ENCODE measurements around the gene STMN3.
"Not testable (repeated sequence)": the region's sequence is repeated elsewhere in the genome, so short reads cannot be mapped to it uniquely, and the experiment has no call there.

The STMN3 gene

GRCh38 chr20:63678667-63679465 is 25.6 kb upstream of the STMN3 start:
- in situ Hi-C loops (cut with HindIII; ENCODE audit: low sequenced_read_pairs): no loop called here

DNA sequence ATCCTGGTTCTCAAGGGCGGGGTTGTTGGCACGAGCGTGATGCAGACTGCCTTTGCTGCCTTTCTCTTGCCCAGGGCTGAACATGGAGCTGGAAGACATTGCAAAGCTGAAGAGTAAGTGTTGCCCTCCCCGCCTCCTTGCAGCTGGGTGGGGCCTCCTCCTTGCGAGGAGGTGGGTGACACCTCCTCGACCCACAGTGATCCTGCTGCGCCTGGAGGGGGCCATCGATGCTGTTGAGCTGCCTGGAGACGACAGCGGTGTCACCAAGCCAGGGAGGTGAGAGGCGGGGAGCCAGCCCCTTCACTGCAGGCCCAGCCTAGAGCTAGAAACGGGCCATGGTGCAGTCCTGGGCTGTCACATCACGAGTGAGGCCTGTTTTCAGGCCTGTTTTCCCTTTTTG is 24.8 kb upstream of the STMN3 start:
- in situ Hi-C loops (cut with HindIII; ENCODE audit: low sequenced_read_pairs): no loop called here

GRCh38 chr20:63675681-63676368 is 22.6 kb upstream of the STMN3 start:
- in situ Hi-C loops (cut with HindIII; ENCODE audit: low sequenced_read_pairs): no loop called here

GRCh38 chr20:63673951-63674350 is 20.7 kb upstream of the STMN3 start:
- in situ Hi-C loops (cut with HindIII; ENCODE audit: low sequenced_read_pairs): no loop called here

DNA sequence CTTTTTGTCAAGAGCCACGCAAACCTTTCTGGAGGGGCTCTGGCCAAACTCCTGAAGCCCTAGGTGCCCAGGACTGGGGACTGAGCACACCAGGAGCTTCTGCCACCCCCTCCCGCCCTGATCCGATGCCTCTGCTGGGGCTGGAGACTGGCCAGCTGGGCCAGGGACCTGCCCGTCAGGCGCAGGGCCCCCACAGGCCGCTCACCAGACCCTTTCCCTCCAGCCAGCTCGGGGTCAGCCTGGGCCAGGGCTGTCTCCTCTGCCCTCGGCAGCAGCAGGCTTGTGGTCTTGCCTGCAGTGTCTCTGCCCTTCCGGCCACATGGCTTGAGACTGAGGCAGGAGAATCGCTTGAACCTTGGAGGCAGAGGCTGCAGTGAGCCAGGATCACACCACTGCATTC is 19.4 kb upstream of the STMN3 start:
- in situ Hi-C loops (cut with HindIII; ENCODE audit: low sequenced_read_pairs): no loop called here

- in situ Hi-C loops (cut with HindIII; ENCODE audit: low sequenced_read_pairs): not testable (repeated sequence)
Measured at GRCh38 chr20:63671695-63672094, 18.5 kb upstream of the STMN3 start.

DNA sequence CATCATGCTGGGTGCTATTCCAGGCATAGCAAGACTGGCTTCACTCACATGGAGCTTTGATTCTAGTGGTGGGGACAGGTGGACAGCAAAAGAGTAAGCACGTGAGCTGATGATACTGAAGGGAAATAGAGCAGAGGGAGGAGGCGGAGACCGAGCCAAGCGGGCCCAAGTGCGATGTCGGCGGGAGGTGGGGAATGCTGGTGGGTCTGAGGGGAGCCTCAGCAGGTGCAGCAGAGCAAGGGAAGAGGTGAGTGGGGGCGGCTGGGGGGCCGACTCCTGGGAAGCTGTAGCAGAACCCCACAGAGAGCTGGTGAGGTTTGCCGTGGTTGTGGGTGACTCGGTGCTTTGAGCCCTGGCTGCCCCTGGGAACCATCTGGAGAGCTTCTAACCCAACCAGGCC is 15.1 kb upstream of the STMN3 start:
- in situ Hi-C loops (cut with HindIII; ENCODE audit: low sequenced_read_pairs): no loop called here

GRCh38 chr20:63667858-63668257 is 14.6 kb upstream of the STMN3 start:
- in situ Hi-C loops (cut with HindIII; ENCODE audit: low sequenced_read_pairs): no loop called here

- in situ Hi-C loops (cut with HindIII; ENCODE audit: low sequenced_read_pairs): no loop called here
Measured at GRCh38 chr20:63665708-63666107, 12.5 kb upstream of the STMN3 start.

- in situ Hi-C loops (cut with HindIII; ENCODE audit: low sequenced_read_pairs): loop anchor here (5.0 kb wide), 1 partner anchor 53 kb away; no protein-coding TSS in a partner anchor
Measured at GRCh38 chr20:63664861-63665594, 11.8 kb upstream of the STMN3 start.

DNA sequence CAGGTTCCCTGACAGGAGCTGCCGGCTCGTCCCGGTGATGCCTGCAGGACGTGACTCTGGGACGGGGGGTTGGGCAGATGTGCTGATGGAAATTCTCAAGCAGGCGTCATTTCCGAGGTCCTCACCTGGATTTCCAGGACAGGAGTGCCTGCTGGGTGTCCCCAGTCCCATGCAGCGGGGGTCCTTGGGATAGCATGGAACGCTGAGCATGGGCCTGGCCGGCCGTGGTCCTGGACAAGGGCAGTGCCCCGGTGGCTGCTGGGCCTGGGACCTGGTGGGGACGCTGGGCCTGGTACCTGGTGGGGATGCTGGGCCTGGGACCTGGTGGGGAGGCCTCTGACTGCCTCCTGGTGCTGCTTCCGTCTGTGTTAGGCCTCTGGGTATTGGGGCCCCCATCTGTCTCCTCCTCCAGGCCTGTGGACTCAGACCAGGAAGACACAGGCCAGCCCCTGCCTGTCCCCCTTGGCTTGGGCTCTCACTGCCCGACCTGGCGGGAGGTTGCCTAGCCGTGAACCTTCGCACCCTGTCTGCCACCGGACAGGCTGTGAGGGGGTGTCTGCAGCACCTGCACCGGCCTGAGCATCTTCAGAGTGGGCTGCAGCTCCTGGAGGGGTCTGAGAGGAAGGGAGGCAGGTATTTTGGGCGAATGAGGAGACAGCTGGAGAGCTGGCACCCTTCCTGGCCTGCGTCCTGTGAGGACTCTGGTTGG is 11.1 kb upstream of the STMN3 start:
- in situ Hi-C loops (cut with HindIII; ENCODE audit: low sequenced_read_pairs): loop anchor here (5.0 kb wide), 1 partner anchor 52 kb away; no protein-coding TSS in a partner anchor

DNA sequence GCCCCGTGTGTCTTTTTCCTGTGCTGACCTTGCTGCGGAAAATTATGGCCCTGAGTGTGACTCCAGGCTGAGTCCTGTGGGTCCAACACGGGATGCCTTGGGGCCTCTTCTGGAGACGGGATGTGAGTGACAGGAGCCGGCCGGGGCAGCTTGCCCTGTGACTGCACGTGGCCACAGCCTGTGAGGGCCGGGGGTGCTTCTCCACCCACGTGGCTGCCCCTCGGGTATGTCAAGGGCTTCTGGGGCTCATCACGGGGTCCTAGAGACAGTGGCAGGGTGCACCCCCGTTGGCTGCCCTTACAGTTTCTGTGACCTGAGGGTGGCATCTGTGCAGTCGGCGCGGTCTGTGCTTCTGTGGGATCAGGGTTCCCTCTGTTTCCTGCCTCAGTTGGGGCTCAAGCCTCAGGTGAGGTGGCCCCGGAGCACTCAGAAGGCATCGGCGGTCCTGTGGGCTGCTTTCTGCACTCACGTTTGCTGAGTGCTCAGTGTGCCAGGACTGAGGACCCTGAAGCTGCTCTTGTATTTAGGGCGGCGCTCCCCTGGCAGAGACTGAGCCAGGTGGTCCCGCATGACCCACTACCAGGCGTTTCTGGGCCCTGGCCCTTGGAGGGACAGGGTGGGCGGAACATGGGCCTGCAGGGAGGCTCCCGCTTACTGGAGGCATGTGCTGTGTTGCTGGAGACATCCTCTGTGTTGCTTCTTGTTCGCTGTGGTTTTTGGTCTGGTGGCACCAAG is 10.3 kb upstream of the STMN3 start:
- in situ Hi-C loops (cut with HindIII; ENCODE audit: low sequenced_read_pairs): loop anchor here (5.0 kb wide), 1 partner anchor 51 kb away; no protein-coding TSS in a partner anchor

DNA sequence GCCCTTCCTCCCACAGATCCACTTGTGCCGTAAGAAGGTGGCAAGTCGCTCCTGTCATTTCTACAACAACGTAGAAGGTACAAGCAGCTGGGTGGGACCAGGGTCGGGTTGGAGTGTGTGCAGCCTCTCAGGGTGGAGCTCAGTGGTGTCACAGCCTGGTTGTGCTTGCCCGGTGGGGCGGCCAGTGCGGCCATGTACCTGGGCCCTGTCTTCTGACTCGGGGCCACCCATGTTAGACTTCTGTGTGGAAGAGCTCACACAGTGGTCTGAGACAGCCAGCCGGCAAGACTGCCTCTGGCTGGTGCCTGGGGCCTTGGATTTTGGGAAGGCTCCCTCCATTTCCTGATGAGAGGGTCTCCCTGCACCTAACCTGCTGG is 9.6 kb upstream of the STMN3 start:
- in situ Hi-C loops (cut with HindIII; ENCODE audit: low sequenced_read_pairs): loop anchor here (5.0 kb wide), 1 partner anchor 50 kb away; no protein-coding TSS in a partner anchor

DNA sequence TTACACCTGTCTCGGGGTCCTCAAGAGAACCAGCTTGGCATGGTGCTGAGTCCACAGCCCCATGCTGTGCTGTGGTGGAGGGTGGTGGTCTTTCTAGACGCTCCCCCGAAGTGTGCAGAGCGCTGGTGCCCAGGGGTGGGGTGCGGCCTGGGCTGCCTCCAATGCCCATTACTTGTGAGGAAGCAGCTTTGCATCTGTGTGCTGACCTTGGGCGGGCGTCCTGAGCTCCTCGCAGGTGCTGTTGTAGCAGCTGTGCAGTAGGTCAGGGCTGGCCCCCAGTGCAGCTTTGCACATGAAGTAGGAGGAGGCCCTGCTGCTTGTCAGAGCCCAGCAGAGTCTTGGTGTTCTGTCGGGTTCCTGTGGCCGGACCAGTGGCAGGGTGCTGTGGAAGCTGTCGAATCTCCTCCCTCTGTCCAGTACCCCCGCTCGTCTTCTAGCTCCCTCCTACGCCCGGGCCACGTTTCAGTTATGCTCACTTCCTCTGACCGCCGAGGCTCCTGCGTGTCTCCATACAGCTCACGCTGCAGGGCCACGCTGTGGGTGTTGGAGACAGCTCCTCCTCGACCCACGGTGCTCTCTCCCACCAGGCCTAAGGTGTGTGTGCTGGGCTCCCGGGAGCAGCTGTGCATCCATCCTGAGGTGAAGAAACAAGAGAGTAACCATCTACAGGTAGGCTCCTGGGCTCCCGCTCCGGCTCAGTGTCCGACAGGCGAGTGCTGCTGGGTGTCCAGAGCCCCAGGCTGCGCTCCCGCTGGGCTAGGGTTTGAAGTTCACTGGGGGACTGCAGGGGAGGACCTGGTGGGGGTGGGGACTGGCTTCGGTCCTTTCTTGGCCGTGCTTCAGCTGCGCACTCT is 9.0 kb upstream of the STMN3 start:
- in situ Hi-C loops (cut with HindIII; ENCODE audit: low sequenced_read_pairs): loop anchor here (5.0 kb wide), 1 partner anchor 50 kb away; no protein-coding TSS in a partner anchor

DNA sequence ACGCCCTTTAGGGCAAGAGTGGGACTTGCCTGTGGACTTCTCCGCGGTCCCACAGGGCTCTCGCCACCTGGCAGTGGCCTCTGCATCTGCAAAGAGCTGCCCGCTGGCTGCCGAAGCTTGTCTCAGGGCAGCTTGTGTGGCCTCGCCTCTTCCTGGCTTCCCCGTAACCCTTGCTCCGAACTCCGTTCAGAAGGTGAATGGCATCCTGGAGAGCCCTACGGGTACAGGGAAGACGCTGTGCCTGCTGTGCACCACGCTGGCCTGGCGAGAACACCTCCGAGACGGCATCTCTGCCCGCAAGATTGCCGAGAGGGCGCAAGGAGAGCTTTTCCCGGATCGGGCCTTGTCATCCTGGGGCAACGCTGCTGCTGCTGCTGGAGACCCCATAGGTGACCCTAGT is 7.9 kb upstream of the STMN3 start:
- in situ Hi-C loops (cut with HindIII; ENCODE audit: low sequenced_read_pairs): loop anchor here (5.0 kb wide), 1 partner anchor 49 kb away; no protein-coding TSS in a partner anchor

GRCh38 chr20:63660622-63661021 is 7.4 kb upstream of the STMN3 start:
- in situ Hi-C loops (cut with HindIII; ENCODE audit: low sequenced_read_pairs): loop anchor here (5.0 kb wide), 1 partner anchor 48 kb away; no protein-coding TSS in a partner anchor

DNA sequence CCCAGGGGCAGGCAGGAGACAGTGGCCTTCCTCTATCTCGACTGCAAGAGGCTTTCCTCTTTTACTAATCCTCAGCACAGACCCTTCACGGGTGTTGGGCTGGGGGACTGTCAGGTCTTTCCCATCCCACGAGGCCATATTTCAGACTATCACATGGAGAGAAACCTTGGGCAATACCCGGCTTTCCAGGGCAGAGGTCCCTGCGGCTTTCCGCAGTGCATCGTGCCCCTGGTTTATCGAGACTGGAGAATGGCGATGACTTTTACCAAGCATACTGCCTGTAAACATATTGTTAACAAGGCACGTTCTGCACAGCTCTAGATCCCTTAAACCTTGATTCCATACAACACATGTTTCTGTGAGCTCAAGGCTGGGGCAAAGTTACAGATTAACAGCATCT is 7.0 kb upstream of the STMN3 start:
- in situ Hi-C loops (cut with HindIII; ENCODE audit: low sequenced_read_pairs): loop anchor here (5.0 kb wide), 1 partner anchor 48 kb away; no protein-coding TSS in a partner anchor

DNA sequence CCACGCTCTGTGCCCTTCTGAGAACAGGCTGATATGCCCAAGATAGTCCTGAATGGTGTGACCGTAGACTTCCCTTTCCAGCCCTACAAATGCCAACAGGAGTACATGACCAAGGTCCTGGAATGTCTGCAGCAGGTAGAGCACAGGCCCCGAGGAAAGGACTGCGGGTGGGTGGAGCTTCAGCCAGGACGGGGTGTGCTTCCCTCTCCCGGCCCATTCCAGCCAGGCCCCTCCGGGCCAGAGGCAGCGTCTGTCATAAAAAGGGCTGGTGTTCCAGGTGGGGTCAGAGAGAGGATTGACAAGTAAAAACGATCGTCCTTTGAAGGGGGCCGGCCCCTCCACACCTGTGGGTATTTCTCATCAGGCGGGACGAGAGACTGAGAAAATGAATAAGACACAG is 6.1 kb upstream of the STMN3 start:
- in situ Hi-C loops (cut with HindIII; ENCODE audit: low sequenced_read_pairs): no loop called here

- in situ Hi-C loops (cut with HindIII; ENCODE audit: low sequenced_read_pairs): no loop called here
Measured at GRCh38 chr20:63658749-63659187, 5.5 kb upstream of the STMN3 start.

All from endothelial cell of hepatic sinusoid (primary cell).